8988T (cell line): ENCODE results near the gene UBL7.
"Not testable (repeated sequence)": the region's sequence is repeated elsewhere in the genome, so short reads cannot be mapped to it uniquely, and the experiment has no call there.

Experiments
- DNase-seq: peaks from one replicate; pipeline ENCODE4 v3.0.0; 2011

Gene UBL7

GRCh38 chr15:74461847-74462511 lies 1.0 kb upstream of the UBL7 start:
- no peak for DNase-seq

- no peak for DNase-seq
Observed at GRCh38 chr15:74460298-74460697, 662 bp downstream of the UBL7 start.

- DNase-seq, result not testable (repeated sequence)
Observed at GRCh38 chr15:74459798-74460197, 1.2 kb downstream of the UBL7 start.

- no peak for DNase-seq
Observed at GRCh38 chr15:74458473-74458872, 2.5 kb downstream of the UBL7 start.

GRCh38 chr15:74457036-74457435 lies 3.9 kb downstream of the UBL7 start:
- not testable (repeated sequence) for DNase-seq

- DNase-seq, result no peak
Observed at GRCh38 chr15:74454764-74455500, 6.0 kb downstream of the UBL7 start.

- no peak for DNase-seq
Observed at GRCh38 chr15:74453925-74454763, 6.8 kb downstream of the UBL7 start.

- no peak for DNase-seq
Observed at GRCh38 chr15:74451861-74452835, 8.8 kb downstream of the UBL7 start.

- DNase-seq, result no peak
Observed at GRCh38 chr15:74451322-74451721, 9.6 kb downstream of the UBL7 start.

GRCh38 chr15:74449643-74450205 lies 11.2 kb downstream of the UBL7 start:
- no peak for DNase-seq

GRCh38 chr15:74449095-74449494 lies 11.9 kb downstream of the UBL7 start:
- no peak for DNase-seq

- no peak for DNase-seq
Observed at GRCh38 chr15:74445816-74446763, 14.9 kb downstream of the UBL7 start.

- no peak for DNase-seq
Observed at GRCh38 chr15:74444106-74445062, 16.6 kb downstream of the UBL7 start.

- DNase-seq, result no peak
Observed at GRCh38 chr15:74443100-74443909, 17.7 kb downstream of the UBL7 start.

GRCh38 chr15:74442604-74443003 lies 18.4 kb downstream of the UBL7 start:
- no peak for DNase-seq

GRCh38 chr15:74442063-74442462 lies 18.9 kb downstream of the UBL7 start:
- DNase-seq, result no peak

- DNase-seq, result no peak
Observed at GRCh38 chr15:74441248-74441941, 19.6 kb downstream of the UBL7 start.

GRCh38 chr15:74438721-74439316 lies 22.1 kb downstream of the UBL7 start:
- peak; percentile 72 for DNase-seq
